ENCODE measurements around the gene NDUFB4. TPM values are rescaled to one million over a fixed set of nuclear protein-coding genes. Genes with fewer than 3 reads are reported as not detected.

The NDUFB4 gene
- total RNA-seq, 2 experiments from 2014 or later: 117 to 124 TPM

Other genes with a start within 250 kb of the NDUFB4 start
- gene LRRC58, start 247.0 kb upstream of the NDUFB4 start, total RNA-seq: 10 to 100 TPM; 21.2 to 21.4 TPM
- 1 to 10 TPM in 1 of 2 experiments, under 1 TPM in 1; 0.16 to 1.3 TPM for gene FSTL1, start 145.3 kb upstream of the NDUFB4 start, total RNA-seq
- gene HGD, start 85.9 kb downstream of the NDUFB4 start, total RNA-seq: under 1 TPM; 0.23 to 0.49 TPM
- gene RABL3, start 146.2 kb downstream of the NDUFB4 start, total RNA-seq: 10 to 100 TPM; 18.8 to 21.0 TPM
- 10 to 100 TPM; 25.4 to 32.6 TPM for gene GTF2E1, start 146.4 kb downstream of the NDUFB4 start, total RNA-seq